Measurements from ENCODE around the gene GLYATL1.

DNA sequence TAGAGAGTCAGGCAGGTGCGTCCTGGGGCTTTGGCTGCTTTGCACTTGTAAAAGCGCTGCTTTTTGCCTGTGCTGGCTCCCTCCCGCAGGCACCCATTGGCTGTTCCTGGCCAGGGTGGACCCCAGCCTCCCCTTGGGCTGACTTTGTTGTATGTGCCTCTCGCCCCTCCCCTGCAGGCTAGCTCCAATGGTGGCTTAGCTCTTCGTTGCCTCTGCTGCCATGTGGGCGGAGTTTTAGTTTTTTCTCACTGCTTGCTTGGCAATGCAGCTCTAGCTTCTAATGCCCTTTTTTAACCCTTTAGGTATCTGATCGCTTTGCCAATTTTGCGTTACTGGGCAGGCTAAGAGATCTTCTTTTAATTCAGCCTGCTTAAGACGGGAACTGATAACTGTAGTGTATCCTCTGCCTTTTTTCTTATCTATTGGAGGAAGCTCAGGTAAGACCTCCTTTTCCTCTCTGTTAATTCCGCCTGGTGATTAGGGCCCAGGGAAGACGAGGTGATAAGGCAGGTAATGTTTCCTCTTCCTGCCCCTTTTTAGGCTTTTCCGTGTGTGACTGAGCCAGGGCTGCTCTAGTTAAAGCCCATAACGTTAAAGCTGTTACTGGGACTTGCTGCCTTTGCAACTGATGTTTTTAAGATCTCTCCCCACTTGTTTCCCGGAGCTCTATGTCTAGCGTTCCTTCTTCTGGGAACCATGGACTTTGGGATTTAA lies 11.7 kb upstream of the GLYATL1 start:
- TF ChIP-seq, protein P1, sequence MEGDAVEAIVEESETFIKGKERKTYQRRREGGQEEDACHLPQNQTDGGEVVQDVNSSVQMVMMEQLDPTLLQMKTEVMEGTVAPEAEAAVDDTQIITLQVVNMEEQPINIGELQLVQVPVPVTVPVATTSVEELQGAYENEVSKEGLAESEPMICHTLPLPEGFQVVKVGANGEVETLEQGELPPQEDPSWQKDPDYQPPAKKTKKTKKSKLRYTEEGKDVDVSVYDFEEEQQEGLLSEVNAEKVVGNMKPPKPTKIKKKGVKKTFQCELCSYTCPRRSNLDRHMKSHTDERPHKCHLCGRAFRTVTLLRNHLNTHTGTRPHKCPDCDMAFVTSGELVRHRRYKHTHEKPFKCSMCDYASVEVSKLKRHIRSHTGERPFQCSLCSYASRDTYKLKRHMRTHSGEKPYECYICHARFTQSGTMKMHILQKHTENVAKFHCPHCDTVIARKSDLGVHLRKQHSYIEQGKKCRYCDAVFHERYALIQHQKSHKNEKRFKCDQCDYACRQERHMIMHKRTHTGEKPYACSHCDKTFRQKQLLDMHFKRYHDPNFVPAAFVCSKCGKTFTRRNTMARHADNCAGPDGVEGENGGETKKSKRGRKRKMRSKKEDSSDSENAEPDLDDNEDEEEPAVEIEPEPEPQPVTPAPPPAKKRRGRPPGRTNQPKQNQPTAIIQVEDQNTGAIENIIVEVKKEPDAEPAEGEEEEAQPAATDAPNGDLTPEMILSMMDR (IDR thresholded peaks at IDR 0.05): no peak
- TF ChIP-seq POLR2A (IDR thresholded peaks at IDR 0.05) (no peak), EP300 (IDR thresholded peaks at IDR 0.05) (no peak)
